ENCODE measurements around the gene SNRPD3. TPM values are rescaled to one million over a fixed set of nuclear protein-coding genes. Genes with fewer than 3 reads are reported as not detected.

SNRPD3 gene
- total RNA-seq, 1 experiment from 2014 or later = 144 TPM

- TF ChIP-seq REST (IDR thresholded peaks at IDR 0.05; ENCODE audit: low read depth) (no peak), ATF3 (IDR thresholded peaks at IDR 0.05) (no peak), ELF1 (IDR thresholded peaks at IDR 0.05; ENCODE audit: borderline replicate concordance, low read depth) (no peak), CEBPB (IDR thresholded peaks at IDR 0.05; ENCODE audit: low read depth) (no peak), YY1 (IDR thresholded peaks at IDR 0.05; ENCODE audit: extremely low read depth, insufficient replicate concordance, low read depth, low read length) (no peak), CBX3 (IDR thresholded peaks at IDR 0.05; ENCODE audit: low read depth) (no peak), FOSL1 (IDR thresholded peaks at IDR 0.05; ENCODE audit: low read depth) (no peak), TCF7L2 (IDR thresholded peaks at IDR 0.05; ENCODE audit: borderline replicate concordance, extremely low read depth, insufficient read depth, insufficient read length) (no peak), EZH2phosphoT487 (IDR thresholded peaks at IDR 0.05; ENCODE audit: borderline replicate concordance) (no peak)
Observed at GRCh38 chr22:24543679-24544243, 12.0 kb upstream of the SNRPD3 start (continued).

- peaks cover 24% of the 10 kb centered on the region for H3K79me2 ChIP-seq (ENCODE audit: insufficient read depth, low read length)
- no peak overlapping the region for H3K4me2 ChIP-seq (ENCODE audit: low read length)
- H3K9ac ChIP-seq (ENCODE audit: low read length) = no peak overlapping the region
- ChIA-PET CTCF (interaction anchor here (1.3 kb wide), 1 partner anchor 23 kb away, joined by 3 read pairs; no protein-coding TSS in a partner anchor), POLR2A (no interaction called here), RAD21 (ENCODE audit: low non-redundant PET in 1 of 2, low total read pairs in 2 of 2, uncharacterized antibody in 2 of 2, unreplicated experiment in 2 of 2) (no interaction called here)
- H3K27ac ChIP-seq (ENCODE audit: low read depth, low read length) = no peak overlapping the region
- H3K4me1 ChIP-seq (ENCODE audit: control insufficient read depth in 1 of 2, insufficient read depth in 2 of 2, low read length in 2 of 2) = peaks cover 4 to 8% of the 10 kb centered on the region in 2 experiments; a peak in 3 of 4 replicates
- no peaks in the 10 kb centered on the region for H3K9me2 ChIP-seq (ENCODE audit: insufficient read depth)
- no peaks in the 10 kb centered on the region for H3K9me3 ChIP-seq (ENCODE audit: control insufficient read depth in 1 of 2, insufficient read depth in 1 of 2, low read depth in 1 of 2, low read length in 2 of 2)
- H2AFZ ChIP-seq (ENCODE audit: low read depth, low read length, poor library complexity, severe bottlenecking) = no peak overlapping the region
- H3K36me3 ChIP-seq (ENCODE audit: control insufficient read depth in 1 of 2, insufficient read depth in 2 of 2, low read length in 2 of 2) = peaks cover 0 to 10% of the 10 kb centered on the region in 2 experiments; a peak in 2 of 4 replicates
- H3K4me3 ChIP-seq (replicated peaks in 1 of 2; ENCODE audit: low read depth in 1 of 2, low read length in 2 of 2) = no peak overlapping the region
- no peaks in the 10 kb centered on the region for H4K20me1 ChIP-seq (ENCODE audit: insufficient read depth)
- BruUV-seq (replicated peaks) = no TSS peak
- DNase-seq (ENCODE audit: low read depth, low spot score) = no peak
- ATAC-seq = no peak
- H3K27me3 ChIP-seq (ENCODE audit: insufficient read depth, low read length) = no peaks in the 10 kb centered on the region
- intact Hi-C loops (cut with micrococcal nuclease) = no loop called here
- TF ChIP-seq ATF3 (IDR thresholded peaks at IDR 0.05) (no peak), CEBPB (IDR thresholded peaks at IDR 0.05; ENCODE audit: low read depth) (no peak), SIN3A (IDR thresholded peaks at IDR 0.05; ENCODE audit: low read depth) (no peak), JUND (IDR thresholded peaks at IDR 0.05) (no peak), SP1 (IDR thresholded peaks at IDR 0.05; ENCODE audit: low read depth) (no peak), ZBTB33 (IDR thresholded peaks at IDR 0.05; ENCODE audit: extremely low read depth, insufficient replicate concordance, low read length) (no peak), EZH2 (IDR thresholded peaks at IDR 0.05) (no peak), RAD21 (IDR thresholded peaks at IDR 0.05; ENCODE audit: low read depth) (no peak), SRF (IDR thresholded peaks at IDR 0.05; ENCODE audit: low read depth) (no peak), EZH2phosphoT487 (IDR thresholded peaks at IDR 0.05; ENCODE audit: borderline replicate concordance) (no peak), EGR1 (IDR thresholded peaks at IDR 0.05; ENCODE audit: low read depth) (no peak), POLR2AphosphoS5 (IDR thresholded peaks at IDR 0.05; ENCODE audit: low read depth, low read length) (no peak), FOSL1 (IDR thresholded peaks at IDR 0.05; ENCODE audit: low read depth) (no peak), ZNF274 (IDR thresholded peaks at IDR 0.05; ENCODE audit: low read depth, low read length) (no peak), TCF7L2 (IDR thresholded peaks at IDR 0.05; ENCODE audit: borderline replicate concordance, extremely low read depth, insufficient read depth, insufficient read length) (no peak)
Observed at GRCh38 chr22:24548812-24549211, 7.0 kb upstream of the SNRPD3 start.
